Measurements from ENCODE around the gene ACSF2.

Gene ACSF2

DNA sequence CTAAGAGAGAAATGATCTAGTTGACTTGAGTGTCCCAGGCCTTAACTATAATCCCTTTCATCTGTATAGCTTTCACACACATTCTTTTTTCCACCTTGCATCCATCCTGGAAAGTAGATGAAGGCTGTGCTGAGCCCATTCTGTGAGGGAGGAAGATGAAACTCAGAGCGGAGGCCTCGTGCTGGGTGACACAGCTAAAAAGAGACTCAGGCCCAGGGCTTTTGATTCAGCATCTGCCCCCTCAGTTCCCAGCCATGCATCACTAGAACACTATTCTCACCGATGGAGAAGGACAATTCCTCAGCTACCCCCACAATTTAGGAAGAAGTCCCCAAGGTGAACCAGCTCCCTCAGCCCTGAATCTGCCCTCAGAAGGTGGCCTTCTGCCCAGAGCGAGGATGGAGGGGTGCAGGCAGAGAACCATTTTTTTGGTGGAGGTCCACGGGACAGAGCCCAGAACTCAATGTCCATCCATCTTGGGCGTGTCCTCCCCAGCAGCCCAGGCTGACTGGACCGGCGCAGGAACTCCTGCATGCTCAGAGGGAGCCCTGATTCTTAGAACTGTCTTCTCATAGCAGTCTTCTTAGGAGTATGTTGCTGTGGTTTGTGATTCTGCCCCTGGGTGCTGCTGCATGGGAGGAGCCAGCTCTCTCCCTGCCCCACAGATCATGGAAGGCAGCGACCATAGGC lies 76.4 kb downstream of the ACSF2 start:
- H3K36me3 ChIP-seq, result no peaks in the 10 kb centered on the region
- H3K9me3 ChIP-seq (replicated peaks in 1 of 11), result 0 out of 22 replicates have a peak, but pooled peaks cover 0 to 5% (median 0%) of the 10 kb centered on the region in 11 experiments
- H3K4me1 ChIP-seq, result peaks cover 0 to 22% (median 13%) of the 10 kb centered on the region in 10 experiments; a peak in 15 of 20 replicates
- H3K9ac ChIP-seq, result 0 out of 22 replicates have a peak overlapping the region, but pooled peaks of 1 of the 11 experiments have one; percentile 0
- TF ChIP-seq Cebpa-rat (IDR thresholded peaks at IDR 0.05), result no peak
- H3K27me3 ChIP-seq, result peaks cover 2 to 19% (median 11%) of the 10 kb centered on the region in 11 experiments; a peak in 21 of 22 replicates
- no peaks in the 10 kb centered on the region for H4K20me1 ChIP-seq
- H3K4me2 ChIP-seq, result no peak overlapping the region; a peak in 1 of 22 replicates
- peak overlapping the region in 2 of 11 experiments; percentile 51 to 61; a peak in 2 of 22 replicates for H3K27ac ChIP-seq
- no peak overlapping the region for H3K4me3 ChIP-seq

DNA sequence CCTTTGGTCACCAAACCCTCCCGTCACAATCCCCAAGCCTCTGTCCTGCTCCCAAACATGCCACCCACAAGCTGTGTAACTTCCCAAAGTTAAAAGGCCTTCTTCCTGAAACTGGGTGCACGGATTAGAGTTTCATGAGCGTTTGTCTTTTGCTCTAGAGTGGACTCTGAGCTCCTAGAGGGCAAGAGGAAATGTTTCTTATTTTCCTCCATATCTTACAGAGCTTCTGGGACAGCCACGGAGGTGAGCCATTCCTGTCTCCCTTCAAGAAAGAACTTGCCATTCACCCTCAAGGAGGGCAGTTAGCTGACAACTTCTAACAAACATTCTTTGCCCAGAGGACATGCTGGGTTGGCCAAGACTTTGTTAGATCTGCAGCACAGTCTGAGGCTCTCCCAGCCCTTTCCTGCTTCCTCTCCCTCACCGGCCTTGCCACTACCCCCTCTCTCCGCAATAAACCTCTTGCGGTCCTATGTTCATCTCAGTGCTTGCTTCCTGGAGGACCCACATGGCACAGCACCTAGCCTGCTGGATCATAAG lies 79.6 kb downstream of the ACSF2 start:
- H3K4me3 ChIP-seq, result no peak overlapping the region
- H4K20me1 ChIP-seq, result 0 out of 22 replicates have a peak, but pooled peaks cover 0 to 5% (median 0%) of the 10 kb centered on the region in 11 experiments
- no peaks in the 10 kb centered on the region for H3K9me3 ChIP-seq (replicated peaks in 1 of 11)
- no peak for TF ChIP-seq Cebpa-rat (IDR thresholded peaks at IDR 0.05)
- peaks cover 0 to 29% (median 21%) of the 10 kb centered on the region in 10 experiments; a peak in 18 of 20 replicates for H3K4me1 ChIP-seq
- no peak overlapping the region for H3K9ac ChIP-seq
- peaks cover 22 to 46% (median 37%) of the 10 kb centered on the region in 11 experiments for H3K27me3 ChIP-seq
- H3K27ac ChIP-seq, result no peak overlapping the region
- no peak overlapping the region for H3K4me2 ChIP-seq
- H3K36me3 ChIP-seq, result no peaks in the 10 kb centered on the region

DNA sequence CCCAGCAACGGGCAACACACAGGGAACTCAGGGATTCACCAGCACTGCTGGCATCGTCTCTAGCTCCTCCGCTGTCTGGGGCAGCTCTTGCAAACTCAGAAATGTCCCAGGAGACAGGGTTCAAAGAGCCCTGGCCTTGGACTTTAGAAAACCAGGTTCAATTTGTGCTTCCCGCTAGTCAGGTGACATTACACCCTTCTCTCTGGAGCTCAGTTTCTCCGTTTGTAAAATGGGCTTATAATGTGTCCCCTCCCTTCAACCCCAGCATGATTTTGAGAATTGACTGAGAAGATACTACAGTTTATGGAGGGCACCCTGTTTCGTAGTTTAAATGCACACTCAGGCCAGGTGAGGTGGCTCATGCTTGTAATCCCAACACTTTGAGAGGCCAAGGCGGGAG lies 80.3 kb downstream of the ACSF2 start:
- Histone ChIP-seq H3K27me3 (peaks cover 22 to 46% (median 37%) of the 10 kb centered on the region in 11 experiments), H3K9me3 (replicated peaks in 1 of 11) (no peaks in the 10 kb centered on the region), H3K27ac (no peak overlapping the region), H3K4me3 (no peak overlapping the region), H3K9ac (no peak overlapping the region), H3K4me2 (no peak overlapping the region), H3K36me3 (no peaks in the 10 kb centered on the region), H4K20me1 (0 out of 22 replicates have a peak, but pooled peaks cover 0 to 5% (median 0%) of the 10 kb centered on the region in 11 experiments), H3K4me1 (peaks cover 0 to 29% (median 21%) of the 10 kb centered on the region in 10 experiments; a peak in 18 of 20 replicates)
- no peak for TF ChIP-seq Cebpa-rat (IDR thresholded peaks at IDR 0.05)

DNA sequence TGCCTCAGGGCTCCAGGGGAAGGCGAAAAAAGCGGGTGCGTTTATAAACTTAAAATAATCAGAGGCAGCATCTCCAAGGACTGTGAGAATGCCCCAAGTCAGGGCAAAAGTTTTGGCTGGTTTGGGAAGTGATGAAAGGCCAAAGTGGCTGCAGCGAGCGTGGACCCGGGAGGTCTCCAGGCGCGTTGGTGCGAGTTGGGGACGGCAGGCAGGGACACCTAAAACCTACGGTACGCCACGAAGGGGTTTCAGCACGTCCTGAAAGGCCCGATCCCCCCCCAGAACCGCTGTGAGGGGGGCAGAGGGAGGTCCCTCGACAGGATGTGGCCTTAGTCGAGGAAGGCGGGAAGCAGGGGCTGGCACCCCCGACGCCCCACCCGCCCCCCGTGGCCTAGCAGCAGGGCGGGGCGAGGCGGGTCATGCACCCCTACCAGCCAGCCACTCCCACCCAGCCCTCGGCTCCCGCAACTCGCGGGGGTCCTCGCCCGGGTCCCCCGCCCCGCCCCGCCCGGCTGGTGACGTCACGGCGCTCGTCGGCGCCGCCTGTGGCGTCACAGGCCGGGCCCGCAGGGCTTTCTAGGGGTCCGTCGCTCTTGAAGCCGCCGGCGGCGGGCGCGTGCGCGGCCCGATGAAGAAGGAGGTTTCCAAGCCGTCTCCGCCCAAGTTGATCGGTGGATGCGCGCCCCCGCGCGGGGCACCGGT lies 82.0 kb downstream of the ACSF2 start, which contains the start of gene MYCBPAP:
Gene MYCBPAP (plus strand): TSS at position 569 of the 702 bp plus-strand sequence. CDS start 236 bp downstream, outside the sequence.
- H3K4me3 ChIP-seq, result peak within 1 kb of the TSS; percentile 29 to 67 (median 54)
- H3K9me3 ChIP-seq (replicated peaks in 1 of 11), result no peaks in the 10 kb centered on the region
- H3K4me2 ChIP-seq, result peak within 1 kb of the TSS; percentile 48 to 87 (median 76)
- 0 out of 22 replicates have a peak, but pooled peaks cover 0 to 5% (median 0%) of the 10 kb centered on the region in 11 experiments for H4K20me1 ChIP-seq
- H3K27me3 ChIP-seq, result peaks cover 22 to 46% (median 37%) of the 10 kb centered on the region in 11 experiments
- no peaks in the 10 kb centered on the region for H3K36me3 ChIP-seq
- no peak within 1 kb of the TSS for H3K27ac ChIP-seq
- no peak for TF ChIP-seq Cebpa-rat (IDR thresholded peaks at IDR 0.05)
- H3K4me1 ChIP-seq, result peaks cover 0 to 24% (median 19%) of the 10 kb centered on the region in 10 experiments; a peak in 18 of 20 replicates
- H3K9ac ChIP-seq, result peak within 1 kb of the TSS in 10 of 11 experiments; percentile 23 to 64 (median 41); a peak in 14 of 22 replicates

DNA sequence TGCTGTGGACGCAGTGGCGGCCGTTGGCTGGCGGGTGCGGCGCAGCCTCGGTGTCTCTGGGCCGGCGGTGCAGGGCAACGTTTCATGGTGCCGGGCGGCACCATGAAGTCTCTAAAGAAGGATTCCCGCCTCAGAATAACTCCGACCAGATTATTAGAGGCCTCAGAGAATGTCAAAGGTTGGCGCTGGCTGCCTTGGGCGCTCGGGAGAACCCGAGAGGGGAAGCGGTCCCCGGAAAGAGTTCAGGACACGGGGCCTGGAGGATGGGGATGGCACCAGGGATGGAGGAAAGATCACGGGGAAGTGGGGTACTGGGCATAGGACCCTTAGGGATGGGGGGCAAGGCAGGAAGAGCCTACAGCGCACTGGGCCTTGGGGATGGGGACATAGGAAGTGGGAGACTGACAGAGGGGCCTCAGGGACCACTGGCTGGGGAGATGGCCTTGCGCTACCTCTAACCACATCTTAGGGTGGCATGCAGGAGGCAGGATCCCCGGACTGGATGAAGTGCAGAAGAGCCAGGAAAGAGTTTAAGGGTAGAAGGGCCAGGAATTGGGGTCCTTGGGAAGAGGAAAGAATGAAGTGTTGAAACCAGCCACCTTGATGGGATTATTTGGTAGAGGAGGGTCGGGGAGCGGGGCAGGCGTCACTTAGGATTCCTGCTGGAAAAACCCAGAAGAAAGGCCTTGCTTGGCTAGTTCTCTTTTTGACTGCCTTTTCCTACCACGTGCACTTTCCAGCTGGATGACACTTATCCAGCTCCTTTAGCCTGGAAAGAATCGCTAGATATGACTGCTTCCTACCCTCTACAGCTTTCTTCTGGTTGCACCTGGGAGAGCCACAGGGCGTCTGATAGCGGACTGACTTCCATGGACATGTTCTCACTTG lies 82.8 kb downstream of the ACSF2 start:
- Histone ChIP-seq H3K27ac (no peak overlapping the region), H4K20me1 (0 out of 22 replicates have a peak, but pooled peaks cover 0 to 5% (median 0%) of the 10 kb centered on the region in 11 experiments), H3K27me3 (peaks cover 22 to 46% (median 37%) of the 10 kb centered on the region in 11 experiments), H3K9ac (peak overlapping the region in 10 of 11 experiments; percentile 23 to 64 (median 41); a peak in 14 of 22 replicates), H3K4me2 (peak overlapping the region; percentile 48 to 87 (median 76)), H3K9me3 (replicated peaks in 1 of 11) (no peaks in the 10 kb centered on the region), H3K4me1 (peaks cover 0 to 19% (median 12%) of the 10 kb centered on the region in 10 experiments; a peak in 18 of 20 replicates), H3K4me3 (peak overlapping the region; percentile 29 to 67 (median 54)), H3K36me3 (no peaks in the 10 kb centered on the region)
- TF ChIP-seq Cebpa-rat (IDR thresholded peaks at IDR 0.05), result no peak

DNA sequence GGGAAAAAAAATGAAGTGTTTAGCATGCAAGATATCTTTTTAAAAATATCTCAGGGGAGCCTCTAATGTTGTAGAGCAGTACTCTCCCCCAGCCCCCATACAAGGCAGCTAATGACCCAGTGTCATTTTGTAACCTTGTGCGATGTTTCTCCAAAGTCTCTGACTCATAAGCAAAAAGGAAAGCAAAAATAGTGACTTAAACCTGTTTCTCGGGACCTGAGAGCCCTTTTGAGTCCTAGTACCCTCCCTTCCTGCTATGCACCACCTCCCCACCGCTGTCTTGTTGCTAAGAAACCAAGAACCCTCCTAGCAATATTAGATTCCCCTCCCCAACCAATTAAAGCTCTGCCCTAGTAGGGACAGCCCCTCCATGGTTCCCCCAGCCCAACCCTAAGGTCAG lies 85.0 kb downstream of the ACSF2 start:
- H3K4me2 ChIP-seq, result no peak overlapping the region
- no peaks in the 10 kb centered on the region for H3K9me3 ChIP-seq (replicated peaks in 1 of 11)
- no peak for TF ChIP-seq Cebpa-rat (IDR thresholded peaks at IDR 0.05)
- H3K27ac ChIP-seq, result no peak overlapping the region
- no peak overlapping the region for H3K4me3 ChIP-seq
- no peaks in the 10 kb centered on the region for H3K36me3 ChIP-seq
- H3K27me3 ChIP-seq, result peaks cover 22 to 41% (median 37%) of the 10 kb centered on the region in 11 experiments
- H3K9ac ChIP-seq, result no peak overlapping the region
- H3K4me1 ChIP-seq, result peaks cover 0 to 28% (median 15%) of the 10 kb centered on the region in 10 experiments; a peak in 15 of 20 replicates
- H4K20me1 ChIP-seq, result 0 out of 22 replicates have a peak, but pooled peaks cover 0 to 5% (median 0%) of the 10 kb centered on the region in 11 experiments

DNA sequence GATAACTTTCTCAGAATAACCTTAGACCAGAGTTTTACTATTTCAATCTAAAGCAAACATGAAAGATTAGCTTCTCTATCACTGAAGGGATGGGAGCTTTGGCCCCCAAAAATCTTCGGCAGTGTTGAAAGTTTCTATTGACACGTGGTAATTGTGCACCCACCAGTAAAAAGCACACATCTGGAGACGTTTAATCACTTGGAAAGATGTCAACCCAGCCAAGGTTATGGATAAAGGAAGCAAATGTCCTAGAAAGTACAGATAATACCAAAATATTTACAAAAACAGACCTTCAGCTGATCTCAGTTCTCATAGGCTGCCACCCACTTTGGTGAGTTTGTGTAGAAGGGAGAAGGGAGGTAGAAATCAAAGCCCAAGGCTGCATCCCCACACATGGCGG lies 87.5 kb downstream of the ACSF2 start:
- H3K9me3 ChIP-seq (replicated peaks in 1 of 11), result no peaks in the 10 kb centered on the region
- H3K27me3 ChIP-seq, result peaks cover 10 to 17% (median 15%) of the 10 kb centered on the region in 11 experiments
- no peak overlapping the region for H3K9ac ChIP-seq
- H3K4me3 ChIP-seq, result no peak overlapping the region
- 0 out of 22 replicates have a peak, but pooled peaks cover 0 to 5% (median 0%) of the 10 kb centered on the region in 11 experiments for H4K20me1 ChIP-seq
- TF ChIP-seq Cebpa-rat (IDR thresholded peaks at IDR 0.05), result no peak
- H3K4me1 ChIP-seq, result peaks cover 0 to 21% (median 13%) of the 10 kb centered on the region in 10 experiments; a peak in 15 of 20 replicates
- no peak overlapping the region for H3K4me2 ChIP-seq
- no peak overlapping the region for H3K27ac ChIP-seq
- H3K36me3 ChIP-seq, result no peaks in the 10 kb centered on the region

DNA sequence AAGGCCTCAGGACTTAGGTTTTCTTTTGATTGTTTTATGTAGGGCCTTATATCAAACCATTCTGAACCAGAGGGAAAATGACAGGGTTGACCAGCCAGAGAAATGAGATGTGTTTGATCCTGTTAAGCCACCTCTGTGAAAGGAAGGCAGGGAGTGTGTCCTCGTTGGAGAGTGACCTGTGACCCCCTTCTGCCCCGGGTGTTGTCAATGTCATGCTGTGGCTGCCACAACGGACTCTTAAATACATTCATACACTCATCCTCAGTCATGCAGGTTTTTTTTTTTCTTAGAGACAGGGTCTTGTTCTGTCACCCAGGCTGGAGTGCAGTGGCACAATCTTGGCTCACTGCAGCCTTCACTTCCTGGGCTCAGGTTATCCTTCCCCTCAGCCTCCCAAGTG lies 88.4 kb downstream of the ACSF2 start:
- no peaks in the 10 kb centered on the region for H3K36me3 ChIP-seq
- no peak overlapping the region for H3K9ac ChIP-seq
- H3K4me1 ChIP-seq, result peaks cover 0 to 16% (median 12%) of the 10 kb centered on the region in 10 experiments; a peak in 15 of 20 replicates
- no peak overlapping the region for H3K27ac ChIP-seq
- peak overlapping the region in 2 of 11 experiments; percentile 27 to 43; a peak in 2 of 22 replicates for H3K4me2 ChIP-seq
- H3K9me3 ChIP-seq (replicated peaks in 1 of 11), result no peaks in the 10 kb centered on the region
- H4K20me1 ChIP-seq, result no peaks in the 10 kb centered on the region
- H3K27me3 ChIP-seq, result peaks cover 1 to 8% (median 6%) of the 10 kb centered on the region in 11 experiments; a peak in 18 of 22 replicates
- no peak for TF ChIP-seq Cebpa-rat (IDR thresholded peaks at IDR 0.05)
- H3K4me3 ChIP-seq, result no peak overlapping the region
